CD4-positive, alpha-beta memory T cell (primary cell): Measurements from ENCODE around the gene PRM2. TPM values are rescaled to one million over a fixed set of nuclear protein-coding genes. Genes with fewer than 3 reads are reported as not detected.

Experiments used
- CTCF ChIA-PET: fragments of 350-600 bp; sonication (Branson Sonifier 250); formaldehyde crosslinking; loops from one replicate; lab custom pipeline; 2021; ENCODE audit warnings: inconsistent platforms; ENCODE audit not compliant: partially characterized antibody; lab: Charles Lee
- POLR2A ChIA-PET: fragments of 350-600 bp; sonication (Branson Sonifier 250); formaldehyde crosslinking; loops from one replicate; lab custom pipeline; 2021; ENCODE audit not compliant: partially characterized antibody; lab: Charles Lee
- DNase-seq, 5 donors: peaks; one replicate each; pipeline versions ENCODE4 v3.0.0 to v3.0.0-alpha.2; 2020 to 2022; ENCODE audit warnings: mixed read lengths in 1 of 5
- H3K27ac ChIP-seq: one replicate; pipeline ENCODE4 v1.7.0; 2013; ENCODE audit warnings: low read depth, low read length
- H3K27me3 ChIP-seq: 2 replicates; pipeline ENCODE4 v1.7.0; 2013; ENCODE audit warnings: mild to moderate bottlenecking, low read length, moderate library complexity; ENCODE audit not compliant: insufficient read depth
- H3K36me3 ChIP-seq: 2 replicates; pipeline ENCODE4 v1.7.0; 2013; ENCODE audit warnings: mild to moderate bottlenecking, low read length, moderate library complexity; ENCODE audit not compliant: insufficient read depth
- H3K4me1 ChIP-seq: 2 replicates; pipeline ENCODE4 v1.7.0; 2013; ENCODE audit warnings: mild to moderate bottlenecking, low read length, moderate library complexity; ENCODE audit not compliant: insufficient read depth
- H3K4me3 ChIP-seq, 2 donors: one replicate each; pipeline ENCODE4 v1.7.0; 2013; ENCODE audit warnings: low read length in 2 of 2, mild to moderate bottlenecking in 1 of 2
- H3K9me3 ChIP-seq, 2 donors: one replicate each; pipeline ENCODE4 v1.7.0; 2013; ENCODE audit warnings: low read length in 2 of 2, control low read depth in 1 of 2; ENCODE audit not compliant: control insufficient read depth in 1 of 2
- H3K27ac Mint-ChIP-seq, 7 donors: one replicate each; pipeline ENCODE4 v1.8.0; 2020 to 2021; ENCODE audit warnings: mixed read lengths in 7 of 7, mild to moderate bottlenecking in 6 of 7, inconsistent platforms in 3 of 7, moderate library complexity in 3 of 7
- H3K27me3 Mint-ChIP-seq, 2 donors: one replicate each; pipeline ENCODE4 v1.8.0; 2020 to 2021; ENCODE audit warnings: mixed read lengths in 2 of 2
- H3K36me3 Mint-ChIP-seq, 2 donors: one replicate each; pipeline ENCODE4 v1.8.0; 2020 to 2021; ENCODE audit warnings: mixed read lengths in 2 of 2, inconsistent platforms in 1 of 2, mild to moderate bottlenecking in 1 of 2
- H3K4me1 Mint-ChIP-seq, 4 donors: one replicate each; pipeline ENCODE4 v1.8.0; 2020 to 2021; ENCODE audit warnings: mixed read lengths in 4 of 4, mild to moderate bottlenecking in 1 of 4
- H3K4me3 Mint-ChIP-seq, 8 donors: one replicate each; pipeline ENCODE4 v1.8.0; 2020 to 2021; ENCODE audit warnings: mixed read lengths in 8 of 8, mild to moderate bottlenecking in 7 of 8, moderate library complexity in 6 of 8, inconsistent platforms in 3 of 8
- H3K9me3 Mint-ChIP-seq, 8 donors: one replicate each; pipeline ENCODE4 v1.8.0; 2020 to 2021; ENCODE audit warnings: mixed read lengths in 8 of 8, mild to moderate bottlenecking in 5 of 8, inconsistent platforms in 3 of 8, moderate library complexity in 1 of 8
- intact Hi-C: fragments of 100-400 bp; cut with micrococcal nuclease; formaldehyde crosslinking; loops from one replicate; pipeline ENCODE4 v1.15.1; 2023
- microRNA-seq: library from miRNA; unstranded; fragments of <30 nt; microRNA quantifications from one replicate; pipeline ENCODE4 v1.2.0, GENCODE V29; 2021; ENCODE audit warnings: borderline replicate concordance, borderline number of aligned reads, borderline microRNAs expressed, mixed read lengths
- polyA plus RNA-seq, 2 donors: library from polyadenylated mRNA; unstranded; fragments of 300-500 nt; fragmentation: Illumina TruSeq; gene quantifications; one replicate each; pipeline ENCODE4 v1.2.3, GENCODE V29; 2021
- total RNA-seq, 2 experiments: library from RNA; stranded (reverse); gene quantifications; one replicate each; pipeline ENCODE4 v1.2.3, GENCODE V29; 2021

The PRM2 gene
- total and polyA plus RNA-seq, 4 experiments from 2014 or later: not detected

- no peak overlapping the region for H3K4me3 ChIP-seq
- no peaks in the 10 kb centered on the region for H3K9me3 ChIP-seq
- Mint-ChIP-seq H3K36me3 (no peaks in the 10 kb centered on the region), H3K9me3 (peaks cover 0 to 1% (median 0%) of the 10 kb centered on the region in 8 donors), H3K4me3 (no peak overlapping the region), H3K4me1 (peaks cover 39 to 82% (median 61%) of the 10 kb centered on the region in 4 donors), H3K27me3 (no peaks in the 10 kb centered on the region), H3K27ac (peak overlapping the region; percentile 34 to 81 (median 52))
- ChIA-PET POLR2A (interaction anchor here (7.7 kb wide), 1 partner anchor 27 kb away, joined by 127 read pairs; the partner anchor contains the start of gene SOCS1), CTCF (interaction anchor here (0.5 to 1.5 kb wide), 2 partner anchors 25 to 413 kb away, joined by 4 to 7 read pairs; partner anchors contain the start of gene SOCS1)
- no peak for DNase-seq
- H3K27ac ChIP-seq: no peak overlapping the region
- H3K36me3 ChIP-seq: no peaks in the 10 kb centered on the region
- intact Hi-C loops: no loop called here
- no peaks in the 10 kb centered on the region for H3K27me3 ChIP-seq
- peaks cover 65% of the 10 kb centered on the region for H3K4me1 ChIP-seq
Observed at GRCh38 chr16:11229906-11230305, 46.4 kb downstream of the PRM2 start.

- H3K27ac Mint-ChIP-seq: peak overlapping the region; percentile 34 to 90 (median 55)
- no peaks in the 10 kb centered on the region for H3K27me3 Mint-ChIP-seq
- H3K4me1 Mint-ChIP-seq: peaks cover 40 to 82% (median 62%) of the 10 kb centered on the region in 4 donors
- ChIA-PET CTCF (interaction anchor here (1.5 kb wide), 1 partner anchor 26 kb away, joined by 7 read pairs; the partner anchor contains the start of gene SOCS1), POLR2A (interaction anchor here (7.7 kb wide), 1 partner anchor 27 kb away, joined by 127 read pairs; the partner anchor contains the start of gene SOCS1)
- Histone ChIP-seq H3K4me1 (peaks cover 65% of the 10 kb centered on the region), H3K4me3 (no peak overlapping the region), H3K36me3 (no peaks in the 10 kb centered on the region), H3K27me3 (no peaks in the 10 kb centered on the region), H3K9me3 (no peaks in the 10 kb centered on the region), H3K27ac (no peak overlapping the region)
- no peaks in the 10 kb centered on the region for H3K36me3 Mint-ChIP-seq
- no peak overlapping the region for H3K4me3 Mint-ChIP-seq
- peaks cover 0 to 4% (median 0%) of the 10 kb centered on the region in 8 donors for H3K9me3 Mint-ChIP-seq
- intact Hi-C loops: no loop called here
- no peak for DNase-seq
Observed at GRCh38 chr16:11229432-11229831, 46.8 kb downstream of the PRM2 start.

DNA sequence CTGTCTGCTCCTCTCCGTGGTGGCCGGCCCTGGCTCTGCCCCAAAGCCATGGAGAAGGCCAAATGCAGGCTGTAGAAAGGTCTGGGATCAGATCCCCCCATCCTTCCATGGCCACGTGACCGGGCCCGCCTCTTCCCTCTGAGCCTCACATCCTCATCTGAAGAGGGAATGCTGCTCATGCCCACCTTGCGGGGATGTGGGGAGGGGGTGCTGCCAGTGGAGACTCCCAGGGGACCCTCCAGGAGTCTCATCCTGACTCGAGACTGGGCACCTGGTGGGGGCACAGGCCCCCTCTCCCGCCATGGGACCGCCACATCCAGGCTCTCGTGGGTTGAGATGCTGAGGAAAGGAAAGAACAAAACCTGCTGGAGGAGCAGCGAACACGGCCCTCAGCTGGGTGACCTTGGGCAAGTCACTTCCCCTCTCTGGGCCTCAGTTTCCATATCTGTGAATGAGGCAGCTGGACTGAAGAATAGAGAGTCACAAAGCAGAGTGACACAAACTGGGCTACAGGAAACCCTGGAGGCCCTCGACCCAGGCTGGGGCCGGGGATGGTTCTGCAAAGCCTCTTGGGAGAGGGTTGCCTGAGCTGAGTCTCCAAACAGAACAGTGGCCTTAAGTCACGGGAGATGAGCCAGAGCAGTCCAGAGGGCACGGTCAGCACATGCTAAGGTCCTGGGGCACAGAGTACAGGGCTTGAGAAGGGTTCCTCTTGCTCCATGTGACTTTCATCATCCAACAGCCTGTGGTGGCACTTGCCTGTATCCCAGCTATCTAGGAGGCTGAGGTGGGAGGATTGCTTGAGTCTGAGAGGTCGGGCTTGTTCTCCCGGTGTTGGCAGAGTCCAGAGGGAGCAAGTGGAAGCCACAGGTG is 50.4 kb downstream of the PRM2 start:
- H3K27ac Mint-ChIP-seq: peak overlapping the region; percentile 92 to 99 (median 98)
- peaks cover 0 to 4% (median 0%) of the 10 kb centered on the region in 8 donors for H3K9me3 Mint-ChIP-seq
- no peaks in the 10 kb centered on the region for H3K27me3 Mint-ChIP-seq
- intact Hi-C loops: loop anchor here (1.0 kb wide), 2 partner anchors 7 to 29 kb away; no protein-coding TSS in a partner anchor
- H3K4me3 Mint-ChIP-seq: peak overlapping the region; percentile 70 to 92 (median 80)
- Histone ChIP-seq H3K36me3 (no peaks in the 10 kb centered on the region), H3K27me3 (no peaks in the 10 kb centered on the region), H3K27ac (peak overlapping the region; percentile 75), H3K9me3 (no peaks in the 10 kb centered on the region), H3K4me1 (peaks cover 47% of the 10 kb centered on the region), H3K4me3 (peak overlapping the region; percentile 48 to 56)
- ChIA-PET CTCF (interaction anchor here (0.9 to 3.7 kb wide), 7 partner anchors 11 to 242 kb away, joined by 5 to 69 read pairs (median 6); partner anchors contain the start of gene SOCS1), POLR2A (interaction anchor here (0.9 to 6.0 kb wide), 9 partner anchors 8 to 262 kb away, joined by 3 to 283 read pairs (median 5); partner anchors contain the start of gene SOCS1)
- DNase-seq: no peak
- peaks cover 29 to 66% (median 48%) of the 10 kb centered on the region in 4 donors for H3K4me1 Mint-ChIP-seq
- H3K36me3 Mint-ChIP-seq: no peaks in the 10 kb centered on the region

Small RNA genes within 50 kb of the gene (microRNA-seq; reads per million reads assigned to microRNA genes)
- not detected for gene MIR548H2

Other genes with a start within 250 kb of the PRM2 start
- gene SOCS1, start 20.3 kb downstream of the PRM2 start, total RNA-seq: 10 to 100 TPM; 14.7 to 16.7 TPM
- 10 to 100 TPM; 17.6 to 37.8 TPM for gene SOCS1, start 20.3 kb downstream of the PRM2 start, polyA plus RNA-seq
- gene TNP2, start 7.2 kb downstream of the PRM2 start, total RNA-seq: not detected
- not detected for gene TNP2, start 7.2 kb downstream of the PRM2 start, polyA plus RNA-seq
- gene PRM3, start 2.9 kb downstream of the PRM2 start, total RNA-seq: not detected
- not detected for gene PRM3, start 2.9 kb downstream of the PRM2 start, polyA plus RNA-seq
- not detected for gene PRM1, start 4.8 kb upstream of the PRM2 start, total RNA-seq
- not detected for gene PRM1, start 4.8 kb upstream of the PRM2 start, polyA plus RNA-seq
- gene RMI2, start 69.0 kb upstream of the PRM2 start, total RNA-seq: 1 to 10 TPM; 1.5 to 1.8 TPM
- gene RMI2, start 69.0 kb upstream of the PRM2 start, polyA plus RNA-seq: 1 to 10 TPM; 1.5 to 4.0 TPM